Effector memory CD8-positive, alpha-beta T cell (primary cell): Measurements from ENCODE around the gene KCNQ1.

Experiments
- ATAC-seq: fragments of 150-1000 bp; cut with Tn5 transposase; replicated peaks from 2 replicates; pipeline ENCODE4 v1.10.0; 2021; ENCODE audit warnings: mild to moderate bottlenecking, moderate library complexity
- DNase-seq, 3 experiments: peaks; one replicate each; pipeline ENCODE4 v3.0.0; 2021
- H3K27ac Mint-ChIP-seq, 2 donors: one replicate each; pipeline ENCODE4 v1.8.0; 2022; ENCODE audit warnings: mild to moderate bottlenecking in 2 of 2, mixed read lengths in 2 of 2, moderate library complexity in 2 of 2
- H3K27me3 Mint-ChIP-seq, 2 donors: one replicate each; pipeline ENCODE4 v1.8.0; 2022; ENCODE audit warnings: mixed read lengths in 2 of 2
- H3K36me3 Mint-ChIP-seq: one replicate; pipeline ENCODE4 v1.8.0; 2022; ENCODE audit warnings: mild to moderate bottlenecking, moderate library complexity, mixed read lengths; ENCODE audit not compliant: insufficient read depth
- H3K4me1 Mint-ChIP-seq, 2 donors: one replicate each; pipeline ENCODE4 v1.8.0; 2022; ENCODE audit warnings: low read depth in 2 of 2, mixed read lengths in 2 of 2
- H3K4me3 Mint-ChIP-seq, 2 donors: one replicate each; pipeline ENCODE4 v1.8.0; 2022; ENCODE audit warnings: mild to moderate bottlenecking in 2 of 2, mixed read lengths in 2 of 2, moderate library complexity in 2 of 2
- H3K9me3 Mint-ChIP-seq, 2 donors: one replicate each; pipeline ENCODE4 v1.8.0; 2022; ENCODE audit warnings: mixed read lengths in 2 of 2

KCNQ1 gene

DNA sequence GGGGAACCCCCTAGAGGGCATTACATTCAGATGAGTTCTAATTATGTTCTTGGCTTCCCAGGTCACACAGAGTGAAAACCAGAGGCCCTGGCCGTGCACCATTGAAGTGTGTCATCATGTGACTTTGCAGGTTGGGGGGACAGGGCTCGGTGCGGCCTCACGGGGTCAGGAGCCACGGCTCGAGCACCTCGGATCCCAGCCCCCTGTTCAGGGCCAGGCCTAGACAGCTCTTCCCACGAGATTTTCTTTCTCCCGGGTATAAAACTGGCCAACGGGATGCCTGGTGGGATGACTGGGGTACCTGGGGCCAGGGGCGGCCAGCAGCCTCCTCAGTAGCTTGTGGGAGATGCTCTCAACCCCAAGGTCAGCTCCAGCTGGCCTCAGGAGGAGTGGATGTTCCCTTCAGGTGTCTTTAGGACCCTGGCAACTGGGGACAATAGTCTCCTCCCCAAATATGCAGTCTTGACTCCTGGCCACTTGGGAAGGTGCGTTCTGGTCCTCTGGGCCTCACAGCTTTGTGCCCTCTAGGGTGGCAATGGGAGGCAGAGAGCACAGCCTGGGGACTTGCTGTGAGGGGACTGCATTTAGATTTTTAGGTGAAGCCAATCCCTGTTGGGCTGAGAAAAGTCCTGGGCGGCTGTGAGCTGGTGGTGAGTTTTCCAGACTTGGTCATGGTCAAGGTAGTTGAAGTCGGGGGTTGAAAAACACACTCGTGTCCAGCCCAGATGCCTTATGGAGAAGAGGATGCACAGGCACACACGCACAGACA is 95.6 kb downstream of the KCNQ1 start:
- ATAC-seq: no peak
- no peak for DNase-seq
- H3K4me3 Mint-ChIP-seq: no peak overlapping the region

GRCh38 chr11:2540992-2541680 is 96.3 kb downstream of the KCNQ1 start:
- H3K27ac Mint-ChIP-seq: no peak overlapping the region
- no peak for ATAC-seq

More for the DNA sequence above, 95.6 kb downstream of the KCNQ1 start:
- H3K27me3 Mint-ChIP-seq: no peaks in the 10 kb centered on the region
- H3K27ac Mint-ChIP-seq: no peak overlapping the region
- H3K9me3 Mint-ChIP-seq: no peaks in the 10 kb centered on the region
- no peaks in the 10 kb centered on the region for H3K4me1 Mint-ChIP-seq
- no peaks in the 10 kb centered on the region for H3K36me3 Mint-ChIP-seq

GRCh38 chr11:2541881-2542361 is 97.1 kb downstream of the KCNQ1 start:
- no peaks in the 10 kb centered on the region for H3K4me1 Mint-ChIP-seq
- H3K27ac Mint-ChIP-seq: no peak overlapping the region
- H3K36me3 Mint-ChIP-seq: no peaks in the 10 kb centered on the region
- no peak overlapping the region for H3K4me3 Mint-ChIP-seq
- H3K27me3 Mint-ChIP-seq: no peaks in the 10 kb centered on the region
- no peak for ATAC-seq
- no peaks in the 10 kb centered on the region for H3K9me3 Mint-ChIP-seq
- DNase-seq: no peak

More at GRCh38 chr11:2540992-2541680, 96.3 kb downstream of the KCNQ1 start:
- no peaks in the 10 kb centered on the region for H3K4me1 Mint-ChIP-seq
- no peaks in the 10 kb centered on the region for H3K9me3 Mint-ChIP-seq
- no peaks in the 10 kb centered on the region for H3K36me3 Mint-ChIP-seq
- H3K27me3 Mint-ChIP-seq: no peaks in the 10 kb centered on the region
- H3K4me3 Mint-ChIP-seq: no peak overlapping the region
- no peak for DNase-seq

DNA sequence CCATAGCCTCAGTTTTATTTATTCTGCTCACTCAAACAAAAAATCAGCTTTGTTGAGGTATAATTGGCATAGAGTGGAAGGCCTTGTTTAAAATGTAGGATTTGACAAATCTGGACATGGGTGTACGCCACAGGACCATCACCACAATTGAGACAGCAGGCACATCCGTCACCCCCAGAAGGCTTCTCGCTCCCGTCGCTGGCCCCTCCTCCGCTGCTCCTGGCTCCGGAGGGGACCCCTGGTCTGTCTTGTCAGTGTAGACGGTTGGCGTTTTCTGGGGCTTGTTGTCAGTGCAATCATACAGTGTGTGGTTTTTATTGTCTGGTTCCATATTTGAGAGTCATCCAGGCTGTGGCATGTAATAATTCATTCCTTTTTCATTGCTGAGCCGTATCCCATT is 97.6 kb downstream of the KCNQ1 start:
- H3K4me3 Mint-ChIP-seq: no peak overlapping the region
- DNase-seq (no peak), ATAC-seq (no peak)
- no peaks in the 10 kb centered on the region for H3K36me3 Mint-ChIP-seq
- no peaks in the 10 kb centered on the region for H3K27me3 Mint-ChIP-seq
- no peaks in the 10 kb centered on the region for H3K4me1 Mint-ChIP-seq
- H3K9me3 Mint-ChIP-seq: no peaks in the 10 kb centered on the region
- H3K27ac Mint-ChIP-seq: no peak overlapping the region

DNA sequence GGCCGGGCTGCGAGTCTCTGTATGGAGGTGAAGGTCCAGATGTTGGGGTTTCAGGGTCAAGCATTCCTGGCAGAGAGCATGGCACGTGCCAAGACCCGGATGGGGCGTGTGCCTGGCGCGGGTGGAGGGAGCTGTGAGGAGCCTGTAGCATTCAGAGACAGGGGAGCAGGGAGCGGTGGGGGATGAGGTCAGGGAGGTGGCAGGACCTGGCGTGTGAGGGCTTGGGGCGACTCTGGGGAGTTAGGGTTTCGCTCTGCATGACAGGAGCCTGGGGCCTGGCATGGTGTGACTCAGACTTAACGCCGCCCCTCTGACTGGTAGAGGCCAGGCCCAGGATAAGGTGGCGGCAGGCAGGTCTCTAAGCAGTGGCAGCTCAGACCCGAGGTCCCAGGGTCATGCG is 103.0 kb downstream of the KCNQ1 start:
- Mint-ChIP-seq H3K36me3 (no peaks in the 10 kb centered on the region), H3K4me3 (no peak overlapping the region), H3K9me3 (no peaks in the 10 kb centered on the region), H3K27ac (no peak overlapping the region), H3K27me3 (peaks cover 13 to 18% of the 10 kb centered on the region in 2 donors), H3K4me1 (peaks cover 0 to 1% of the 10 kb centered on the region in 2 donors)
- no peak for DNase-seq
- ATAC-seq: no peak

DNA sequence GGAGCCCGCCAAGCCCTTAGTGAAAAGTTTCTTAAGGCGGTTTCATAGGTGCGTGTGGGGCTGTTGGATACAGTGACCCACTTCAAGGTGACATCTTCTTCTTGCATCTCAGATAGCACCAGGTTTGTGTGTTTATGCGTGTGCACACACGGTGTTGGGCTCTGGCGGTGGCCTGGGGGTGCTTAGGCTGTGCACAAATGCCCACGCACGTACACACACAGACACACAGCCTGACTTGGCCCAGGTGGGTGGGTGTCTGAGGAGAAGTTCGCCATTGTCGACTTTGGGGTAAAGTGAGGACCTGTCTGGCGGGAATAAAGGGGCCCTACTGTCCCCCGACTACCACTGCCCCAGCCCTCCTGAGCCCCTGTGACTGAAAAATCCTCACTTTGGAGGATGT is 103.8 kb downstream of the KCNQ1 start:
- ATAC-seq: no peak
- no peaks in the 10 kb centered on the region for H3K9me3 Mint-ChIP-seq
- H3K27ac Mint-ChIP-seq: no peak overlapping the region
- peaks cover 13 to 18% of the 10 kb centered on the region in 2 donors for H3K27me3 Mint-ChIP-seq
- no peak for DNase-seq
- H3K4me1 Mint-ChIP-seq: peaks cover 0 to 1% of the 10 kb centered on the region in 2 donors
- H3K4me3 Mint-ChIP-seq: no peak overlapping the region
- no peaks in the 10 kb centered on the region for H3K36me3 Mint-ChIP-seq

DNA sequence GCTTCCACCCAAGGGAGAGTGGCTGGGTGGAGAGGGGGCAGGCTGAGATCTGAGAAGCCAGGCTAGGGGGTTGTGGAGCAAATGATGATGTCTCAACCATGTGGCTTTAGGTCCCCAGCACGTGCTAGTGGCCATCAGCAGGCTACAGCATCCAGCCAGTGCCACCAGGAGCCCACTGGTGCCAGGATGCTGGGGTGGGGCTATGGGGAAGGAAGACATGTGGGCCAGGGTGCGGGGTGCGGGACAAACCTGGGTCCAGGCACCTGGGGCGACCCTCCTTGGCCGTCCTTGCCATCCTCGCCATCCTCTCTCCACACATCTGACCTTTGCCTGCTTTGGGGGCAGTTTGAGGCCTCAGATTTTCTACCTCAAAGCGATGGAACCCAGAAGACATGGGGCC is 104.3 kb downstream of the KCNQ1 start:
- Mint-ChIP-seq H3K27me3 (peaks cover 13 to 18% of the 10 kb centered on the region in 2 donors), H3K27ac (no peak overlapping the region), H3K36me3 (no peaks in the 10 kb centered on the region), H3K4me1 (peaks cover 0 to 1% of the 10 kb centered on the region in 2 donors), H3K9me3 (no peaks in the 10 kb centered on the region), H3K4me3 (no peak overlapping the region)
- DNase-seq (no peak), ATAC-seq (no peak)

GRCh38 chr11:2549491-2549875 is 104.7 kb downstream of the KCNQ1 start:
- Mint-ChIP-seq H3K4me1 (peaks cover 0 to 1% of the 10 kb centered on the region in 2 donors), H3K9me3 (no peaks in the 10 kb centered on the region), H3K27me3 (peaks cover 13 to 18% of the 10 kb centered on the region in 2 donors), H3K36me3 (no peaks in the 10 kb centered on the region), H3K4me3 (no peak overlapping the region), H3K27ac (no peak overlapping the region)
- no peak for ATAC-seq
- no peak for DNase-seq

DNA sequence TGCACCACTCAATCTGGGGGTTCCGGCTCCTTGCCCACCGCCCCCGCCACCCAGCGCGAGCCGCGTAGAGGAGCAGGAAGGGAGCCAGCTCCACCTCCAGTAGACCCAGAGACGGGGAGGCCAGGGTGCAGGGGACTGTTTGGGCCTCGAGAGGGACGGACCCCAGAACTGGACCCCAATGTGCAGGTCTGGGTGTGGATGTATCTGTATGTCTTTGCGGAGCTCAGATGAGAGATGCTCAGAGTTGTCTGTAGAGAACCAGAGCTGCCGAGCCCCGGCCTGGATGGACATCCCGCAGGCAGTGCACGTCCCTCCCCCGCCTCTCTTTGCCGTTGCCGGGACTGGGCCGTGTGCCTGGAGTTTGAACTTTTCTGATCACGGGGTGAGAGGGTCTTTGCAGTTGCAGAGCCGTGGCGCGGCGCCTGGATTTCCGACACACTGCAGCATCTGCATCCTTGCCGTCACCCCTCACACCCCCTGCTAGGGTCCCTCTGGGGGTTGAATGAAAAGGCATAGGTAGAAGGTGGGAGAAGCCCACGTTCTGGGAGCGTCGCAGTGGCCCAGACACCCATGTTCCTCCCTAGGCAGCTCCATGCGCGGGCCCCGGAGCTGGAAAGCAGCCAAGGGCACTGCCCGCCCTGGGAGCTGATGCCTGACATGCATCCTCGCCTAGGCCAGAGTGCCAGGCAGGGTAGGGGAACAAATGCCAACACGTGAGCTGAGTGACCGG is 105.2 kb downstream of the KCNQ1 start:
- Mint-ChIP-seq H3K4me1 (peaks cover 0 to 1% of the 10 kb centered on the region in 2 donors), H3K27me3 (peaks cover 13 to 18% of the 10 kb centered on the region in 2 donors), H3K9me3 (no peaks in the 10 kb centered on the region), H3K36me3 (no peaks in the 10 kb centered on the region), H3K4me3 (no peak overlapping the region), H3K27ac (no peak overlapping the region)
- DNase-seq (no peak), ATAC-seq (no peak)

GRCh38 chr11:2550606-2550970 is 105.8 kb downstream of the KCNQ1 start:
- Mint-ChIP-seq H3K27me3 (peaks cover 13 to 18% of the 10 kb centered on the region in 2 donors), H3K4me1 (peaks cover 0 to 1% of the 10 kb centered on the region in 2 donors), H3K36me3 (no peaks in the 10 kb centered on the region), H3K9me3 (no peaks in the 10 kb centered on the region), H3K4me3 (no peak overlapping the region), H3K27ac (no peak overlapping the region)
- ATAC-seq (no peak), DNase-seq (no peak)

- ATAC-seq (no peak), DNase-seq (no peak)
- Mint-ChIP-seq H3K36me3 (no peaks in the 10 kb centered on the region), H3K27ac (no peak overlapping the region), H3K9me3 (no peaks in the 10 kb centered on the region), H3K4me3 (no peak overlapping the region), H3K4me1 (peaks cover 0 to 1% of the 10 kb centered on the region in 2 donors), H3K27me3 (peaks cover 13 to 18% of the 10 kb centered on the region in 2 donors)
Observed at GRCh38 chr11:2551131-2551530, 106.3 kb downstream of the KCNQ1 start.

DNA sequence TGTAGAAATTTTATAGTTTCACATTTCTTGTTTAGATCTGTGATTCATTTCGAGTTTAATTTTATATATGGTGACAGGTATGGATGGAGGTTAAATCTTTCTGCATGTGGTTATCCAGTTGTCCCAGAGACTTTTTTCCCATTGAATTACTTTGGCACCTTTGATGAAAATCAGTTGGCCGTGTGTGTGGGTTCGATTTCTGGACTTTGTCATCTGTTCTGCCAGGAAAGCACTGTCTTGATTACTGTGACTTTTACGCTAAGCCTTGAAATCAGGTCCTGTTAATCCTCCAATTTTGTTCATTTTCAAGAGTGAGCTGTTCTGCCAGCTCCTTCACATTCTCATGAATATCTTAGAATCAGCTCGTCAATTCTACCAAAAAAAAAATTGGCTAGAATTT is 107.4 kb downstream of the KCNQ1 start:
- peaks cover 0 to 1% of the 10 kb centered on the region in 2 donors for H3K4me1 Mint-ChIP-seq

GRCh38 chr11:2553198-2553597 is 108.4 kb downstream of the KCNQ1 start:
- Mint-ChIP-seq H3K9me3 (no peaks in the 10 kb centered on the region), H3K4me3 (no peak overlapping the region), H3K27ac (peak overlapping the region in 1 of 2 donors; percentile 70), H3K36me3 (no peaks in the 10 kb centered on the region), H3K27me3 (peaks cover 13 to 18% of the 10 kb centered on the region in 2 donors), H3K4me1 (peaks cover 0 to 1% of the 10 kb centered on the region in 2 donors)
- no peak for ATAC-seq
- no peak for DNase-seq

More for the DNA sequence above, 107.4 kb downstream of the KCNQ1 start:
- no peaks in the 10 kb centered on the region for H3K36me3 Mint-ChIP-seq
- DNase-seq: no peak
- H3K27ac Mint-ChIP-seq: no peak overlapping the region
- H3K4me3 Mint-ChIP-seq: no peak overlapping the region
- ATAC-seq: no peak
- H3K27me3 Mint-ChIP-seq: peaks cover 13 to 18% of the 10 kb centered on the region in 2 donors
- no peaks in the 10 kb centered on the region for H3K9me3 Mint-ChIP-seq
